HuH-7.5 (cell line): ENCODE data around the gene ZBED6.
"Not testable (repeated sequence)": the region's sequence is repeated elsewhere in the genome, so short reads cannot be mapped to it uniquely, and the experiment has no call there.

ENCODE experiments used
- DNase-seq: peaks from one replicate; pipeline ENCODE4 v3.0.0; 2011; ENCODE audit warnings: low spot score

The ZBED6 gene

GRCh38 chr1:203781962-203782361 lies 13.5 kb upstream of the ZBED6 start:
- DNase-seq: no peak

GRCh38 chr1:203789966-203790365 lies 5.5 kb upstream of the ZBED6 start:
- no peak for DNase-seq

GRCh38 chr1:203791498-203791897 lies 3.9 kb upstream of the ZBED6 start:
- no peak for DNase-seq

- DNase-seq: no peak
These were observed 2.9 kb upstream of the ZBED6 start for GRCh38 chr1:203792486-203792885.

GRCh38 chr1:203793561-203793960 lies 1.9 kb upstream of the ZBED6 start:
- not testable (repeated sequence) for DNase-seq

GRCh38 chr1:203794764-203795440 lies 521 bp upstream of the ZBED6 start:
- no peak for DNase-seq

- DNase-seq: no peak
These were observed 798 bp downstream of the ZBED6 start for GRCh38 chr1:203796236-203796605.

GRCh38 chr1:203797216-203797615 lies 1.8 kb downstream of the ZBED6 start:
- DNase-seq: no peak

- no peak for DNase-seq
These were observed 2.7 kb downstream of the ZBED6 start for GRCh38 chr1:203797948-203798655.

GRCh38 chr1:203799157-203799556 lies 3.7 kb downstream of the ZBED6 start:
- DNase-seq: no peak

- DNase-seq: no peak
These were observed 4.5 kb downstream of the ZBED6 start for GRCh38 chr1:203799971-203800370.

GRCh38 chr1:203805689-203806088 lies 10.3 kb downstream of the ZBED6 start:
- DNase-seq: no peak

- DNase-seq: no peak
These were observed 11.8 kb downstream of the ZBED6 start for GRCh38 chr1:203807196-203807595.

GRCh38 chr1:203813581-203814341 lies 18.3 kb downstream of the ZBED6 start:
- no peak for DNase-seq

GRCh38 chr1:203818399-203818798 lies 23.0 kb downstream of the ZBED6 start:
- no peak for DNase-seq

- no peak for DNase-seq
These were observed 27.9 kb downstream of the ZBED6 start for GRCh38 chr1:203823306-203823705.

GRCh38 chr1:203826175-203826574 lies 30.8 kb downstream of the ZBED6 start:
- no peak for DNase-seq

- DNase-seq: no peak
These were observed 32.6 kb downstream of the ZBED6 start for GRCh38 chr1:203828002-203828401.

- no peak for DNase-seq
These were observed 33.1 kb downstream of the ZBED6 start for GRCh38 chr1:203828503-203828902.

GRCh38 chr1:203829247-203829646 lies 33.8 kb downstream of the ZBED6 start:
- not testable (repeated sequence) for DNase-seq

GRCh38 chr1:203835476-203835875 lies 40.1 kb downstream of the ZBED6 start:
- DNase-seq: no peak

GRCh38 chr1:203839081-203839480 lies 43.7 kb downstream of the ZBED6 start:
- no peak for DNase-seq

GRCh38 chr1:203840208-203840808 lies 44.9 kb downstream of the ZBED6 start:
- DNase-seq: no peak
